WTC11 (cell line): Measurements from ENCODE around the gene ABLIM2. TPM values are rescaled to one million over a fixed set of nuclear protein-coding genes. Genes with fewer than 3 reads are reported as not detected.

Source experiments
- ATAC-seq: fragments of 200-7000 bp; cut with Tn5 transposase; 2 replicates; pipeline ENCODE4 v1.10.0; 2021; ENCODE audit warnings: mild to moderate bottlenecking, moderate library complexity
- CTCF ChIA-PET: fragments of 300-600 bp; sonication (Branson Sonifier 250); formaldehyde crosslinking; loops from one replicate; lab custom pipeline; 2021; ENCODE audit warnings: antibody characterized with exemption; lab: Charles Lee
- POLR2A ChIA-PET: fragments of 350-600 bp; sonication (Branson Sonifier 250); formaldehyde crosslinking; loops from one replicate; lab custom pipeline; 2021; ENCODE audit warnings: antibody characterized with exemption; lab: Charles Lee
- DNase-seq: peaks from one replicate; pipeline ENCODE4 v3.0.0; 2021; ENCODE audit warnings: low spot score
- H3K27ac Mint-ChIP-seq: 2 replicates; pipeline ENCODE4 v1.8.0; 2021; ENCODE audit warnings: mixed read lengths
- H3K27me3 Mint-ChIP-seq: 2 replicates; pipeline ENCODE4 v1.8.0; 2021; ENCODE audit warnings: low read depth, mild to moderate bottlenecking, moderate library complexity, mixed read lengths
- H3K36me3 Mint-ChIP-seq: 2 replicates; pipeline ENCODE4 v1.8.0; 2021; ENCODE audit warnings: mixed read lengths
- H3K4me1 Mint-ChIP-seq: 2 replicates; pipeline ENCODE4 v1.8.0; 2022; ENCODE audit warnings: mixed read lengths
- H3K4me3 Mint-ChIP-seq: 2 replicates; pipeline ENCODE4 v1.8.0; 2021; ENCODE audit warnings: mild to moderate bottlenecking, moderate library complexity, mixed read lengths
- H3K9me3 Mint-ChIP-seq: 2 replicates; pipeline ENCODE4 v1.8.0; 2021; ENCODE audit warnings: mixed read lengths
- ESRRA ChIP-seq: sonication (generic); formaldehyde crosslinking; IDR thresholded peaks from 2 replicates; pipeline ENCODE4 v1.8.1; 2022; ENCODE audit warnings: mild to moderate bottlenecking, missing genetic modification reagents, borderline replicate concordance
- FOXP1 ChIP-seq: sonication (generic); formaldehyde crosslinking; IDR thresholded peaks from 2 replicates; pipeline ENCODE4 v1.8.0; 2022; ENCODE audit warnings: missing genetic modification reagents, mild to moderate bottlenecking, moderate library complexity, borderline replicate concordance
- GABPB1 ChIP-seq: sonication (generic); formaldehyde crosslinking; IDR thresholded peaks from 2 replicates; pipeline ENCODE4 v1.8.1; 2023; ENCODE audit warnings: mild to moderate bottlenecking, missing genetic modification reagents
- TEAD1 ChIP-seq: sonication (generic); formaldehyde crosslinking; IDR thresholded peaks from 2 replicates; pipeline ENCODE4 v1.8.0; 2022; ENCODE audit warnings: mild to moderate bottlenecking, missing genetic modification reagents
- total RNA-seq: library from RNA; stranded (reverse); gene quantifications from 3 replicates; pipeline ENCODE4 v1.2.3, GENCODE V29; 2021
- TF ChIP-seq, protein P1 (sequence below): sonication (generic); formaldehyde crosslinking; IDR thresholded peaks from 2 replicates; pipeline ENCODE4 v1.8.0; 2022; ENCODE audit warnings: mild to moderate bottlenecking, missing genetic modification reagents
- TF ChIP-seq, protein P2 (sequence below): sonication (generic); formaldehyde crosslinking; IDR thresholded peaks from 2 replicates; pipeline ENCODE4 v1.8.1; 2023; ENCODE audit warnings: mild to moderate bottlenecking, missing genetic modification reagents, moderate library complexity
- TF ChIP-seq, protein P3 (sequence below): fragments of 250-450 bp; sonication (Bioruptor Pico); IDR thresholded peaks from 2 replicates; pipeline ENCODE4 v1.9.0; 2021; ENCODE audit warnings: mild to moderate bottlenecking, borderline replicate concordance
- TF ChIP-seq, protein P4 (sequence below): sonication (generic); formaldehyde crosslinking; IDR thresholded peaks from 2 replicates; pipeline ENCODE4 v1.8.0; 2022; ENCODE audit warnings: missing genetic modification reagents
- TF ChIP-seq, protein P5 (sequence below): sonication (generic); formaldehyde crosslinking; conservative IDR thresholded peaks from 2 replicates; pipeline ENCODE4 v1.8.1; 2023; ENCODE audit warnings: mild to moderate bottlenecking, low read depth, missing genetic modification reagents, moderate library complexity
- TF ChIP-seq, protein P6 (sequence below): fragments of 200-600 bp; IDR thresholded peaks from 2 replicates; pipeline ENCODE4 v1.8.0; 2022; ENCODE audit warnings: antibody characterized with exemption

Gene ABLIM2
- total RNA-seq, 1 experiment from 2014 or later = 2.6 TPM

DNA sequence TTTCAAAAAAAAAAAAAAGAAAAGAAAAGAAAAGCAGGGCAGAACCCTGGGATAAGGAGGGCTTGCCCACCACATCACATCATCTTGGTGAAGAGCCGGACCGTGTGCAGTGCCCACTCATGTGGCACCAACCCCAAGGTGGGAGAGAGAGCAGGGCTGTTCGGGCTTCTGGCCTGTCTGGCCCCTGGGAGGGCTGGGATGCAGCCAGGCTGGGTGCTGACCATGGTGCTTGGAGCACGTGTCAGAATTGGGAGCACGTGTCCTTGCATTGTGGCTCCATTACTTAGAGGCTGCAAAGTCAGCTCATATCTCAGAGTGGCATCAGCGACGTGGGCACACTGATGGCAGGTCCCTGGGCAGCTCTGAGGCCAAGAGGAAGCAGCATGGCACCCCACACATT is 118.0 kb downstream of the ABLIM2 start:
- no peak overlapping the region for H3K27ac Mint-ChIP-seq
- CTCF ChIA-PET = interaction anchor here (1.1 kb wide), 1 partner anchor 10 kb away, joined by 3 read pairs; no protein-coding TSS in a partner anchor
- TF ChIP-seq FOXP1 (CRISPR knock-in tag) (no peak), ESRRA (CRISPR knock-in tag) (no peak), TEAD1 (no peak), GABPB1 (CRISPR knock-in tag) (no peak)
- TF ChIP-seq, protein P1, sequence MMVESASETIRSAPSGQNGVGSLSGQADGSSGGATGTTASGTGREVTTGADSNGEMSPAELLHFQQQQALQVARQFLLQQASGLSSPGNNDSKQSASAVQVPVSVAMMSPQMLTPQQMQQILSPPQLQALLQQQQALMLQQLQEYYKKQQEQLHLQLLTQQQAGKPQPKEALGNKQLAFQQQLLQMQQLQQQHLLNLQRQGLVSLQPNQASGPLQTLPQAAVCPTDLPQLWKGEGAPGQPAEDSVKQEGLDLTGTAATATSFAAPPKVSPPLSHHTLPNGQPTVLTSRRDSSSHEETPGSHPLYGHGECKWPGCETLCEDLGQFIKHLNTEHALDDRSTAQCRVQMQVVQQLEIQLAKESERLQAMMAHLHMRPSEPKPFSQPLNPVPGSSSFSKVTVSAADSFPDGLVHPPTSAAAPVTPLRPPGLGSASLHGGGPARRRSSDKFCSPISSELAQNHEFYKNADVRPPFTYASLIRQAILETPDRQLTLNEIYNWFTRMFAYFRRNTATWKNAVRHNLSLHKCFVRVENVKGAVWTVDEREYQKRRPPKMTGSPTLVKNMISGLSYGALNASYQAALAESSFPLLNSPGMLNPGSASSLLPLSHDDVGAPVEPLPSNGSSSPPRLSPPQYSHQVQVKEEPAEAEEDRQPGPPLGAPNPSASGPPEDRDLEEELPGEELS (CRISPR knock-in tag) = no peak
- TF ChIP-seq, protein P2, sequence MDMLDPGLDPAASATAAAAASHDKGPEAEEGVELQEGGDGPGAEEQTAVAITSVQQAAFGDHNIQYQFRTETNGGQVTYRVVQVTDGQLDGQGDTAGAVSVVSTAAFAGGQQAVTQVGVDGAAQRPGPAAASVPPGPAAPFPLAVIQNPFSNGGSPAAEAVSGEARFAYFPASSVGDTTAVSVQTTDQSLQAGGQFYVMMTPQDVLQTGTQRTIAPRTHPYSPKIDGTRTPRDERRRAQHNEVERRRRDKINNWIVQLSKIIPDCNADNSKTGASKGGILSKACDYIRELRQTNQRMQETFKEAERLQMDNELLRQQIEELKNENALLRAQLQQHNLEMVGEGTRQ = no peak
- TF ChIP-seq, protein P3, sequence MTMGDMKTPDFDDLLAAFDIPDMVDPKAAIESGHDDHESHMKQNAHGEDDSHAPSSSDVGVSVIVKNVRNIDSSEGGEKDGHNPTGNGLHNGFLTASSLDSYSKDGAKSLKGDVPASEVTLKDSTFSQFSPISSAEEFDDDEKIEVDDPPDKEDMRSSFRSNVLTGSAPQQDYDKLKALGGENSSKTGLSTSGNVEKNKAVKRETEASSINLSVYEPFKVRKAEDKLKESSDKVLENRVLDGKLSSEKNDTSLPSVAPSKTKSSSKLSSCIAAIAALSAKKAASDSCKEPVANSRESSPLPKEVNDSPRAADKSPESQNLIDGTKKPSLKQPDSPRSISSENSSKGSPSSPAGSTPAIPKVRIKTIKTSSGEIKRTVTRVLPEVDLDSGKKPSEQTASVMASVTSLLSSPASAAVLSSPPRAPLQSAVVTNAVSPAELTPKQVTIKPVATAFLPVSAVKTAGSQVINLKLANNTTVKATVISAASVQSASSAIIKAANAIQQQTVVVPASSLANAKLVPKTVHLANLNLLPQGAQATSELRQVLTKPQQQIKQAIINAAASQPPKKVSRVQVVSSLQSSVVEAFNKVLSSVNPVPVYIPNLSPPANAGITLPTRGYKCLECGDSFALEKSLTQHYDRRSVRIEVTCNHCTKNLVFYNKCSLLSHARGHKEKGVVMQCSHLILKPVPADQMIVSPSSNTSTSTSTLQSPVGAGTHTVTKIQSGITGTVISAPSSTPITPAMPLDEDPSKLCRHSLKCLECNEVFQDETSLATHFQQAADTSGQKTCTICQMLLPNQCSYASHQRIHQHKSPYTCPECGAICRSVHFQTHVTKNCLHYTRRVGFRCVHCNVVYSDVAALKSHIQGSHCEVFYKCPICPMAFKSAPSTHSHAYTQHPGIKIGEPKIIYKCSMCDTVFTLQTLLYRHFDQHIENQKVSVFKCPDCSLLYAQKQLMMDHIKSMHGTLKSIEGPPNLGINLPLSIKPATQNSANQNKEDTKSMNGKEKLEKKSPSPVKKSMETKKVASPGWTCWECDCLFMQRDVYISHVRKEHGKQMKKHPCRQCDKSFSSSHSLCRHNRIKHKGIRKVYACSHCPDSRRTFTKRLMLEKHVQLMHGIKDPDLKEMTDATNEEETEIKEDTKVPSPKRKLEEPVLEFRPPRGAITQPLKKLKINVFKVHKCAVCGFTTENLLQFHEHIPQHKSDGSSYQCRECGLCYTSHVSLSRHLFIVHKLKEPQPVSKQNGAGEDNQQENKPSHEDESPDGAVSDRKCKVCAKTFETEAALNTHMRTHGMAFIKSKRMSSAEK (CRISPR knock-in tag) = no peak
- TF ChIP-seq, protein P4, sequence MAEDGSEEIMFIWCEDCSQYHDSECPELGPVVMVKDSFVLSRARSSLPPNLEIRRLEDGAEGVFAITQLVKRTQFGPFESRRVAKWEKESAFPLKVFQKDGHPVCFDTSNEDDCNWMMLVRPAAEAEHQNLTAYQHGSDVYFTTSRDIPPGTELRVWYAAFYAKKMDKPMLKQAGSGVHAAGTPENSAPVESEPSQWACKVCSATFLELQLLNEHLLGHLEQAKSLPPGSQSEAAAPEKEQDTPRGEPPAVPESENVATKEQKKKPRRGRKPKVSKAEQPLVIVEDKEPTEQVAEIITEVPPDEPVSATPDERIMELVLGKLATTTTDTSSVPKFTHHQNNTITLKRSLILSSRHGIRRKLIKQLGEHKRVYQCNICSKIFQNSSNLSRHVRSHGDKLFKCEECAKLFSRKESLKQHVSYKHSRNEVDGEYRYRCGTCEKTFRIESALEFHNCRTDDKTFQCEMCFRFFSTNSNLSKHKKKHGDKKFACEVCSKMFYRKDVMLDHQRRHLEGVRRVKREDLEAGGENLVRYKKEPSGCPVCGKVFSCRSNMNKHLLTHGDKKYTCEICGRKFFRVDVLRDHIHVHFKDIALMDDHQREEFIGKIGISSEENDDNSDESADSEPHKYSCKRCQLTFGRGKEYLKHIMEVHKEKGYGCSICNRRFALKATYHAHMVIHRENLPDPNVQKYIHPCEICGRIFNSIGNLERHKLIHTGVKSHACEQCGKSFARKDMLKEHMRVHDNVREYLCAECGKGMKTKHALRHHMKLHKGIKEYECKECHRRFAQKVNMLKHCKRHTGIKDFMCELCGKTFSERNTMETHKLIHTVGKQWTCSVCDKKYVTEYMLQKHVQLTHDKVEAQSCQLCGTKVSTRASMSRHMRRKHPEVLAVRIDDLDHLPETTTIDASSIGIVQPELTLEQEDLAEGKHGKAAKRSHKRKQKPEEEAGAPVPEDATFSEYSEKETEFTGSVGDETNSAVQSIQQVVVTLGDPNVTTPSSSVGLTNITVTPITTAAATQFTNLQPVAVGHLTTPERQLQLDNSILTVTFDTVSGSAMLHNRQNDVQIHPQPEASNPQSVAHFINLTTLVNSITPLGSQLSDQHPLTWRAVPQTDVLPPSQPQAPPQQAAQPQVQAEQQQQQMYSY = no peak
- TF ChIP-seq, protein P5, sequence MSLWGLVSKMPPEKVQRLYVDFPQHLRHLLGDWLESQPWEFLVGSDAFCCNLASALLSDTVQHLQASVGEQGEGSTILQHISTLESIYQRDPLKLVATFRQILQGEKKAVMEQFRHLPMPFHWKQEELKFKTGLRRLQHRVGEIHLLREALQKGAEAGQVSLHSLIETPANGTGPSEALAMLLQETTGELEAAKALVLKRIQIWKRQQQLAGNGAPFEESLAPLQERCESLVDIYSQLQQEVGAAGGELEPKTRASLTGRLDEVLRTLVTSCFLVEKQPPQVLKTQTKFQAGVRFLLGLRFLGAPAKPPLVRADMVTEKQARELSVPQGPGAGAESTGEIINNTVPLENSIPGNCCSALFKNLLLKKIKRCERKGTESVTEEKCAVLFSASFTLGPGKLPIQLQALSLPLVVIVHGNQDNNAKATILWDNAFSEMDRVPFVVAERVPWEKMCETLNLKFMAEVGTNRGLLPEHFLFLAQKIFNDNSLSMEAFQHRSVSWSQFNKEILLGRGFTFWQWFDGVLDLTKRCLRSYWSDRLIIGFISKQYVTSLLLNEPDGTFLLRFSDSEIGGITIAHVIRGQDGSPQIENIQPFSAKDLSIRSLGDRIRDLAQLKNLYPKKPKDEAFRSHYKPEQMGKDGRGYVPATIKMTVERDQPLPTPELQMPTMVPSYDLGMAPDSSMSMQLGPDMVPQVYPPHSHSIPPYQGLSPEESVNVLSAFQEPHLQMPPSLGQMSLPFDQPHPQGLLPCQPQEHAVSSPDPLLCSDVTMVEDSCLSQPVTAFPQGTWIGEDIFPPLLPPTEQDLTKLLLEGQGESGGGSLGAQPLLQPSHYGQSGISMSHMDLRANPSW = no peak
- TF ChIP-seq, protein P6, sequence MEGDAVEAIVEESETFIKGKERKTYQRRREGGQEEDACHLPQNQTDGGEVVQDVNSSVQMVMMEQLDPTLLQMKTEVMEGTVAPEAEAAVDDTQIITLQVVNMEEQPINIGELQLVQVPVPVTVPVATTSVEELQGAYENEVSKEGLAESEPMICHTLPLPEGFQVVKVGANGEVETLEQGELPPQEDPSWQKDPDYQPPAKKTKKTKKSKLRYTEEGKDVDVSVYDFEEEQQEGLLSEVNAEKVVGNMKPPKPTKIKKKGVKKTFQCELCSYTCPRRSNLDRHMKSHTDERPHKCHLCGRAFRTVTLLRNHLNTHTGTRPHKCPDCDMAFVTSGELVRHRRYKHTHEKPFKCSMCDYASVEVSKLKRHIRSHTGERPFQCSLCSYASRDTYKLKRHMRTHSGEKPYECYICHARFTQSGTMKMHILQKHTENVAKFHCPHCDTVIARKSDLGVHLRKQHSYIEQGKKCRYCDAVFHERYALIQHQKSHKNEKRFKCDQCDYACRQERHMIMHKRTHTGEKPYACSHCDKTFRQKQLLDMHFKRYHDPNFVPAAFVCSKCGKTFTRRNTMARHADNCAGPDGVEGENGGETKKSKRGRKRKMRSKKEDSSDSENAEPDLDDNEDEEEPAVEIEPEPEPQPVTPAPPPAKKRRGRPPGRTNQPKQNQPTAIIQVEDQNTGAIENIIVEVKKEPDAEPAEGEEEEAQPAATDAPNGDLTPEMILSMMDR = no peak
- no peaks in the 10 kb centered on the region for H3K36me3 Mint-ChIP-seq
- H3K4me3 Mint-ChIP-seq = no peak overlapping the region
- H3K27me3 Mint-ChIP-seq = no peaks in the 10 kb centered on the region
- POLR2A ChIA-PET = no interaction called here
- no peaks in the 10 kb centered on the region for H3K9me3 Mint-ChIP-seq
- ATAC-seq = no peak
- no peak for DNase-seq
- H3K4me1 Mint-ChIP-seq = peaks cover 12% of the 10 kb centered on the region
